Stimulated activated CD4-positive, alpha-beta T cell treated with anti-CD3 and anti-CD28 coated beads, Interleukin-2, amount 100 ng/mL, for 24 hours (primary cell): Measurements from ENCODE around the gene PACRG.

Source experiments
- DNase-seq, 2 donors: peaks; one replicate each; pipeline ENCODE4 v3.0.0-alpha.2; 2020

Gene PACRG

GRCh38 chr6:163149279-163149848, 421.6 kb downstream of the PACRG start:
- DNase-seq = no peak

GRCh38 chr6:163151212-163151611, 423.4 kb downstream of the PACRG start:
- DNase-seq = no peak

- DNase-seq = no peak
Measured at GRCh38 chr6:163152701-163153100, 424.9 kb downstream of the PACRG start.

GRCh38 chr6:163159110-163159509, 431.3 kb downstream of the PACRG start:
- no peak for DNase-seq

- DNase-seq = no peak
Measured at GRCh38 chr6:163159689-163160088, 431.9 kb downstream of the PACRG start.

GRCh38 chr6:163162007-163162873, 434.5 kb downstream of the PACRG start:
- DNase-seq = no peak

- no peak for DNase-seq
Measured at GRCh38 chr6:163162874-163163213, 435.1 kb downstream of the PACRG start.

- no peak for DNase-seq
Measured at GRCh38 chr6:163164175-163164900, 436.6 kb downstream of the PACRG start.

GRCh38 chr6:163165155-163165910, 437.6 kb downstream of the PACRG start:
- DNase-seq = no peak

- no peak for DNase-seq
Measured at GRCh38 chr6:163165922-163166321, 438.1 kb downstream of the PACRG start.

- no peak for DNase-seq
Measured at GRCh38 chr6:163166507-163166906, 438.7 kb downstream of the PACRG start.

- DNase-seq = no peak
Measured at GRCh38 chr6:163169521-163169920, 441.7 kb downstream of the PACRG start.

GRCh38 chr6:163170294-163170883, 442.6 kb downstream of the PACRG start:
- DNase-seq = peak; percentile 27 to 35

GRCh38 chr6:163173741-163174140, 446.0 kb downstream of the PACRG start:
- no peak for DNase-seq

- no peak for DNase-seq
Measured at GRCh38 chr6:163175301-163175700, 447.5 kb downstream of the PACRG start.

GRCh38 chr6:163176097-163176496, 448.3 kb downstream of the PACRG start:
- no peak for DNase-seq

GRCh38 chr6:163177007-163177406, 449.2 kb downstream of the PACRG start:
- DNase-seq = no peak

- no peak for DNase-seq
Measured at GRCh38 chr6:163177892-163178420, 450.2 kb downstream of the PACRG start.

GRCh38 chr6:163179061-163179460, 451.3 kb downstream of the PACRG start:
- no peak for DNase-seq

- no peak for DNase-seq
Measured at GRCh38 chr6:163179721-163180120, 451.9 kb downstream of the PACRG start.

GRCh38 chr6:163180874-163181541, 453.2 kb downstream of the PACRG start:
- DNase-seq = peak in 1 of 2 donors; percentile 7

- no peak for DNase-seq
Measured at GRCh38 chr6:163181666-163182180, 453.9 kb downstream of the PACRG start.
